GM23248 (cell line): ENCODE results near the gene PCSK9.

Source experiments
- EZH2 ChIP-seq: fragments of 200-600 bp; sonication (generic); IDR thresholded peaks from 2 replicates; pipeline ENCODE4 v1.6.1; 2018; ENCODE audit warnings: antibody characterized with exemption, mild to moderate bottlenecking; ENCODE audit not compliant: insufficient read depth, poor library complexity, severe bottlenecking
- EZH2phosphoT487 ChIP-seq: fragments of 200-600 bp; sonication (generic); IDR thresholded peaks from 2 replicates; pipeline ENCODE4 v1.6.1; 2018; ENCODE audit warnings: antibody characterized with exemption, moderate library complexity, mild to moderate bottlenecking, low read depth; ENCODE audit not compliant: insufficient read depth

- TF ChIP-seq EZH2 (no peak), EZH2phosphoT487 (no peak)
Observed at GRCh38 chr1:55002686-55003085, 36.7 kb upstream of the PCSK9 start.
